IPS-18c (cell line): ENCODE data around the gene CRNKL1.

Experiments used
- H3K4me3 ChIP-seq: 2 replicates; pipeline ENCODE4 v1.7.0; 2013; ENCODE audit warnings: low read depth, mild to moderate bottlenecking, low read length, moderate library complexity; ENCODE audit not compliant: insufficient read depth
- H3K9me3 ChIP-seq: one replicate; pipeline ENCODE4 v1.6.1; 2013; ENCODE audit warnings: mild to moderate bottlenecking, low read length, moderate library complexity; ENCODE audit not compliant: control insufficient read depth, insufficient read depth

The CRNKL1 gene

GRCh38 chr20:19996917-19997316 lies 55.3 kb downstream of the CRNKL1 start:
- no peak overlapping the region for H3K4me3 ChIP-seq
- H3K9me3 ChIP-seq = no peaks in the 10 kb centered on the region

- H3K9me3 ChIP-seq = no peaks in the 10 kb centered on the region
- H3K4me3 ChIP-seq = no peak overlapping the region
These were observed 56.0 kb downstream of the CRNKL1 start for GRCh38 chr20:19996222-19996621.

GRCh38 chr20:19995220-19995863 lies 56.9 kb downstream of the CRNKL1 start:
- Histone ChIP-seq H3K4me3 (no peak overlapping the region), H3K9me3 (no peaks in the 10 kb centered on the region)

GRCh38 chr20:19993958-19994669 lies 58.2 kb downstream of the CRNKL1 start:
- Histone ChIP-seq H3K4me3 (no peak overlapping the region), H3K9me3 (no peaks in the 10 kb centered on the region)

GRCh38 chr20:19992996-19993908 lies 59.0 kb downstream of the CRNKL1 start:
- H3K4me3 ChIP-seq = no peak overlapping the region
- no peaks in the 10 kb centered on the region for H3K9me3 ChIP-seq

DNA sequence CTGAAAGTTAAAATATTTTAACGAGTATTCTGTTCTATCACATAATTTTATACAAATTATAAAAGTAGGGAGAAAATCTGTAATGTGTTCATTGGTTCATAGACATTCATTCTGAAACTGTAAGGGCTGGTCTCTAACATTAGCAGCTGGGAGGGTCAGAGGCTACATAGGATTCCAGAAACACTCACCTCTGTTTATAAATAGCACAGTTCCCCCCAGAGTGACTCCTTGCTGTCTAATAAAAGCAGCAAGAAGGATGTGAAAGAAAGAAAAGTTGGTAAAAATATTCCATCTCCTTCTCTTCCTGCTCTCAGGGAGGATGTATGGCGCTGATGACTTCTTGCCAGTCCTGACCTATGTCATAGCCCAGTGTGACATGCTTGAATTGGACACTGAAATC lies 60.4 kb downstream of the CRNKL1 start:
- Histone ChIP-seq H3K9me3 (no peaks in the 10 kb centered on the region), H3K4me3 (no peak overlapping the region)

DNA sequence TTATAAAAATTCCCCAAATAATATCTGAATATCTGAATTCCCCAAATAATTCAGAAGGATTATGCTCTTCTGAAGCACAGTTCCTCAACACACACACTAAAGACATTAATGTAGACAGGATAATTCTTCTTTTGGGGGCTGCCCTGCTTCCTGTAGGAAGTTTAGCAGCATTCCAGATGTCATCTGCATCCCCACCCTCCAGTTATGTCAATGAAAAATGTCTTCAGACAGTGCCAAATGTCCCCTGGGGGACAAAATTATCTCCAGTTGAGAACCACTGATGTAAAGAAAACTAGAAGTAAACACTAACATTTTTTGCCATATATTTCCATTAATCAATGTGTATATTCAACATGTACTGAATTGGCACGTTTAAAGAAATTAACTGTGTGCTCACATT lies 61.0 kb downstream of the CRNKL1 start:
- Histone ChIP-seq H3K4me3 (no peak overlapping the region), H3K9me3 (no peaks in the 10 kb centered on the region)

DNA sequence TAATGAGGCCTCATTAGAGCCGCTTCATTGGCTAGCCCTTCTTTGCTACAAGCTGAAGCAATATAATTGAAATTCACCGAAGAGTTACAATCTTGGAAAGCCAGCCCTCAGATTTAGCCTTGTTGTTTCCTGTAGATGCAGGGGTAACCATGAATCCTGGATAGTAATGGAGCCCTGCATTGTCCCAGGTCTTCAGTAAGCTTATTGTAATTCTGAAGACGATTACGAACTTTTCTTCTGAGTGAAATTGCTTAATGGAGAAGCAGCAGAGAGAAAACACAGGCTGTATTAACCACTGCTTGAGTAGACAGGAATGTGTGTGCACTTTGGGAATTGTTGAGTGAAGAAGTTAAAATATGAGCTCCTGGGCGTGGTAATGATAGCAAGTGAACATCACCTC lies 61.4 kb downstream of the CRNKL1 start:
- no peaks in the 10 kb centered on the region for H3K9me3 ChIP-seq
- no peak overlapping the region for H3K4me3 ChIP-seq

- no peak overlapping the region for H3K4me3 ChIP-seq
These were observed 65.2 kb downstream of the CRNKL1 start for GRCh38 chr20:19987046-19987445.

GRCh38 chr20:19986419-19986818 lies 65.8 kb downstream of the CRNKL1 start:
- H3K9me3 ChIP-seq = no peaks in the 10 kb centered on the region
- no peak overlapping the region for H3K4me3 ChIP-seq

More at GRCh38 chr20:19987046-19987445, 65.2 kb downstream of the CRNKL1 start:
- H3K9me3 ChIP-seq = no peaks in the 10 kb centered on the region
